ES-I3 (cell line): Measurements from ENCODE around the gene ABHD2.

Experiments used
- H3K36me3 ChIP-seq: 2 replicates; pipeline ENCODE4 v1.6.1; 2013; ENCODE audit warnings: mild to moderate bottlenecking, low read length, control low read depth, moderate library complexity; ENCODE audit not compliant: insufficient read depth
- H3K4me1 ChIP-seq: 2 replicates; pipeline ENCODE4 v1.6.1; 2013; ENCODE audit warnings: mild to moderate bottlenecking, control low read depth, low read length; ENCODE audit not compliant: insufficient read depth
- H3K9ac ChIP-seq: 2 replicates; pipeline ENCODE4 v1.6.1; 2013; ENCODE audit warnings: low read depth, mild to moderate bottlenecking, low read length, moderate library complexity
- H3K9me3 ChIP-seq: 2 replicates; pipeline ENCODE4 v1.6.1; 2013; ENCODE audit warnings: mild to moderate bottlenecking, low read length, moderate library complexity; ENCODE audit not compliant: control insufficient read depth, insufficient read depth

The ABHD2 gene

GRCh38 chr15:89157918-89158564 lies 69.8 kb downstream of the ABHD2 start:
- H3K4me1 ChIP-seq, result no peaks in the 10 kb centered on the region
- H3K36me3 ChIP-seq, result no peaks in the 10 kb centered on the region
- no peak overlapping the region for H3K9ac ChIP-seq
- no peaks in the 10 kb centered on the region for H3K9me3 ChIP-seq

- Histone ChIP-seq H3K4me1 (peaks cover 14% of the 10 kb centered on the region), H3K9me3 (no peaks in the 10 kb centered on the region), H3K9ac (no peak overlapping the region), H3K36me3 (no peaks in the 10 kb centered on the region)
Observed at GRCh38 chr15:89161666-89162065, 73.4 kb downstream of the ABHD2 start.

- H3K9ac ChIP-seq, result no peak overlapping the region
- peaks cover 22% of the 10 kb centered on the region for H3K4me1 ChIP-seq
- no peaks in the 10 kb centered on the region for H3K9me3 ChIP-seq
- H3K36me3 ChIP-seq, result no peaks in the 10 kb centered on the region
Observed at GRCh38 chr15:89163271-89164055, 75.2 kb downstream of the ABHD2 start.

GRCh38 chr15:89164712-89165211 lies 76.5 kb downstream of the ABHD2 start:
- H3K36me3 ChIP-seq, result no peaks in the 10 kb centered on the region
- no peak overlapping the region for H3K9ac ChIP-seq
- no peaks in the 10 kb centered on the region for H3K9me3 ChIP-seq
- H3K4me1 ChIP-seq, result peaks cover 22% of the 10 kb centered on the region

- Histone ChIP-seq H3K9me3 (no peaks in the 10 kb centered on the region), H3K4me1 (peaks cover 22% of the 10 kb centered on the region), H3K36me3 (no peaks in the 10 kb centered on the region), H3K9ac (no peak overlapping the region)
Observed at GRCh38 chr15:89165677-89166076, 77.4 kb downstream of the ABHD2 start.

- H3K36me3 ChIP-seq, result no peaks in the 10 kb centered on the region
- H3K9ac ChIP-seq, result no peak overlapping the region
- peaks cover 22% of the 10 kb centered on the region for H3K4me1 ChIP-seq
- H3K9me3 ChIP-seq, result no peaks in the 10 kb centered on the region
Observed at GRCh38 chr15:89167267-89168176, 79.3 kb downstream of the ABHD2 start.

- Histone ChIP-seq H3K36me3 (no peaks in the 10 kb centered on the region), H3K9me3 (no peaks in the 10 kb centered on the region), H3K9ac (no peak overlapping the region), H3K4me1 (peaks cover 22% of the 10 kb centered on the region)
Observed at GRCh38 chr15:89168316-89168833, 80.1 kb downstream of the ABHD2 start.

GRCh38 chr15:89170364-89170763 lies 82.1 kb downstream of the ABHD2 start:
- H3K36me3 ChIP-seq, result no peaks in the 10 kb centered on the region
- H3K9ac ChIP-seq, result no peak overlapping the region
- H3K4me1 ChIP-seq, result peaks cover 21% of the 10 kb centered on the region
- no peaks in the 10 kb centered on the region for H3K9me3 ChIP-seq

GRCh38 chr15:89171136-89172072 lies 83.1 kb downstream of the ABHD2 start:
- no peaks in the 10 kb centered on the region for H3K9me3 ChIP-seq
- no peak overlapping the region for H3K9ac ChIP-seq
- H3K36me3 ChIP-seq, result no peaks in the 10 kb centered on the region
- peaks cover 11% of the 10 kb centered on the region for H3K4me1 ChIP-seq

- Histone ChIP-seq H3K9me3 (no peaks in the 10 kb centered on the region), H3K4me1 (no peaks in the 10 kb centered on the region), H3K9ac (no peak overlapping the region), H3K36me3 (no peaks in the 10 kb centered on the region)
Observed at GRCh38 chr15:89172921-89173320, 84.7 kb downstream of the ABHD2 start.

GRCh38 chr15:89174476-89174875 lies 86.2 kb downstream of the ABHD2 start:
- Histone ChIP-seq H3K9me3 (no peaks in the 10 kb centered on the region), H3K4me1 (no peaks in the 10 kb centered on the region), H3K9ac (no peak overlapping the region), H3K36me3 (no peaks in the 10 kb centered on the region)

- H3K9ac ChIP-seq, result no peak overlapping the region
- no peaks in the 10 kb centered on the region for H3K4me1 ChIP-seq
- H3K9me3 ChIP-seq, result no peaks in the 10 kb centered on the region
- no peaks in the 10 kb centered on the region for H3K36me3 ChIP-seq
Observed at GRCh38 chr15:89175617-89176191, 87.4 kb downstream of the ABHD2 start.

GRCh38 chr15:89177116-89177515 lies 88.9 kb downstream of the ABHD2 start:
- Histone ChIP-seq H3K9ac (no peak overlapping the region), H3K36me3 (no peaks in the 10 kb centered on the region), H3K4me1 (no peaks in the 10 kb centered on the region), H3K9me3 (no peaks in the 10 kb centered on the region)
